HepG2 (cell line): ENCODE measurements around the gene ASCC3. TPM values are rescaled to one million over a fixed set of nuclear protein-coding genes. Genes with fewer than 3 reads are reported as not detected.
A peak's percentile ranks its signal among the peaks of the same experiment; 100 is the strongest.

Experiments
- ARHGAP35 ChIP-seq: sonication (generic); formaldehyde crosslinking; IDR thresholded peaks from 2 replicates; pipeline ENCODE4 v1.9.0; 2022; ENCODE audit warnings: mild to moderate bottlenecking, inconsistent platforms, moderate library complexity, missing genetic modification reagents, borderline replicate concordance
- EED ChIP-seq: sonication (generic); formaldehyde crosslinking; IDR thresholded peaks from 2 replicates; pipeline ENCODE4 v1.5.0; 2020; ENCODE audit warnings: mild to moderate bottlenecking, missing genetic modification reagents
- FIP1L1 ChIP-seq: fragments of 200-400 bp; formaldehyde crosslinking; IDR thresholded peaks from 2 replicates; pipeline ENCODE4 v1.6.1; 2018; ENCODE audit warnings: low read depth, mild to moderate bottlenecking, low read length, moderate library complexity, borderline replicate concordance; ENCODE audit not compliant: insufficient read depth
- HIVEP1 ChIP-seq: sonication (generic); formaldehyde crosslinking; IDR thresholded peaks from 2 replicates; pipeline ENCODE4 v1.4.0; 2020; ENCODE audit warnings: mild to moderate bottlenecking, missing genetic modification reagents
- ISX ChIP-seq: sonication (generic); formaldehyde crosslinking; conservative IDR thresholded peaks from 2 replicates; pipeline ENCODE4 v1.5.0; 2020; ENCODE audit warnings: missing genetic modification reagents
- KDM1A ChIP-seq: IDR thresholded peaks from 2 replicates; pipeline ENCODE4 v1.6.1; 2016; ENCODE audit warnings: missing compliant biosample characterization
- RAD21 ChIP-seq: fragments of 450-650 bp; formaldehyde crosslinking; IDR thresholded peaks from 2 replicates; pipeline ENCODE4 v1.5.0; 2020; ENCODE audit warnings: mild to moderate bottlenecking
- RARA ChIP-seq: IDR thresholded peaks from 2 replicates; pipeline ENCODE4 v1.6.1; 2016; ENCODE audit warnings: missing genetic modification reagents, missing compliant biosample characterization
- STAT6 ChIP-seq: sonication (generic); formaldehyde crosslinking; IDR thresholded peaks from 2 replicates; pipeline ENCODE4 v1.4.0; 2020; ENCODE audit warnings: missing genetic modification reagents, mild to moderate bottlenecking, borderline replicate concordance
- TBL1XR1 ChIP-seq: fragments of 150-350 bp; IDR thresholded peaks from 2 replicates; pipeline ENCODE4 v1.6.1; 2014; ENCODE audit warnings: borderline replicate concordance, low read length; ENCODE audit not compliant: partially characterized antibody
- USF2 ChIP-seq, 2 experiments: sonication (generic) in 1 of 2; formaldehyde crosslinking in 1 of 2; IDR thresholded peaks; 2 replicates each; pipeline versions ENCODE4 v1.5.1 to v1.6.1; 2011 to 2020; ENCODE audit warnings: borderline replicate concordance in 1 of 2, low read depth in 1 of 2, low read length in 1 of 2, mild to moderate bottlenecking in 1 of 2, missing genetic modification reagents in 1 of 2, moderate library complexity in 1 of 2
- ZNF253 ChIP-seq: sonication (generic); formaldehyde crosslinking; IDR thresholded peaks from 2 replicates; pipeline ENCODE4 v1.8.0; 2022; ENCODE audit warnings: mild to moderate bottlenecking, missing genetic modification reagents, borderline replicate concordance
- ZNF430 ChIP-seq: sonication (generic); formaldehyde crosslinking; IDR thresholded peaks from 2 replicates; pipeline ENCODE4 v1.9.0; 2021; ENCODE audit warnings: mild to moderate bottlenecking, missing genetic modification reagents
- ZNF564 ChIP-seq: sonication (generic); formaldehyde crosslinking; IDR thresholded peaks from 2 replicates; pipeline ENCODE4 v1.8.1; 2023; ENCODE audit warnings: mild to moderate bottlenecking, missing genetic modification reagents
- ZNF567 ChIP-seq: sonication (generic); formaldehyde crosslinking; IDR thresholded peaks from 2 replicates; pipeline ENCODE4 v1.8.1; 2023; ENCODE audit warnings: mild to moderate bottlenecking, missing genetic modification reagents, borderline replicate concordance
- ZNF703 ChIP-seq: sonication (generic); formaldehyde crosslinking; IDR thresholded peaks from 2 replicates; pipeline ENCODE4 v1.5.1; 2020; ENCODE audit warnings: missing genetic modification reagents, mild to moderate bottlenecking, moderate library complexity, borderline replicate concordance
- ZSCAN21 ChIP-seq: sonication (generic); formaldehyde crosslinking; IDR thresholded peaks from 2 replicates; pipeline ENCODE4 v1.8.0; 2022; ENCODE audit warnings: mild to moderate bottlenecking, missing genetic modification reagents, moderate library complexity, borderline replicate concordance
- polyA plus RNA-seq, 8 experiments: library from polyadenylated mRNA; depleted of rRNA in 3 of 8; stranded (reverse) in 7 of 8; unstranded in 1 of 8; fragments of >200 nt; fragmentation: Illumina TruSeq in 4 of 8; extraction: Trizol in 4 of 8; gene quantifications; 2 replicates each; pipeline versions ENCODE4 v1.2.1 to v1.2.3, GENCODE V29; 2011 to 2016; ENCODE audit warnings: low read depth in 4 of 8, missing spikeins in 1 of 8, mixed read lengths in 1 of 8; ENCODE audit not compliant: insufficient read depth in 1 of 8
- total RNA-seq, 5 experiments: library from RNA; depleted of rRNA; stranded (reverse); fragments of >200 nt; fragmentation: Illumina TruSeq; extraction: Trizol; gene quantifications; 2 replicates each; pipeline ENCODE4 v1.2.3, GENCODE V29; 2016; ENCODE audit warnings: low read depth in 1 of 5
- TF ChIP-seq, protein P1 (sequence below): sonication (generic); formaldehyde crosslinking; IDR thresholded peaks from 2 replicates; pipeline ENCODE4 v1.8.1; 2022; ENCODE audit warnings: mild to moderate bottlenecking, missing genetic modification reagents
- TF ChIP-seq, protein P2 (sequence below): IDR thresholded peaks from 2 replicates; pipeline ENCODE4 v1.6.1; 2016; ENCODE audit warnings: low read depth, borderline replicate concordance

Gene ASCC3
- total and polyA plus RNA-seq, 2 of the 13 experiments (the other 11 are each of a cell fraction or from before 2014, with no cell fraction given) = 23.1 to 55.7 TPM

GRCh38 chr6:100880853-100881706 lies at the start of gene ASCC3 (continued):
- TF ChIP-seq, protein P1, sequence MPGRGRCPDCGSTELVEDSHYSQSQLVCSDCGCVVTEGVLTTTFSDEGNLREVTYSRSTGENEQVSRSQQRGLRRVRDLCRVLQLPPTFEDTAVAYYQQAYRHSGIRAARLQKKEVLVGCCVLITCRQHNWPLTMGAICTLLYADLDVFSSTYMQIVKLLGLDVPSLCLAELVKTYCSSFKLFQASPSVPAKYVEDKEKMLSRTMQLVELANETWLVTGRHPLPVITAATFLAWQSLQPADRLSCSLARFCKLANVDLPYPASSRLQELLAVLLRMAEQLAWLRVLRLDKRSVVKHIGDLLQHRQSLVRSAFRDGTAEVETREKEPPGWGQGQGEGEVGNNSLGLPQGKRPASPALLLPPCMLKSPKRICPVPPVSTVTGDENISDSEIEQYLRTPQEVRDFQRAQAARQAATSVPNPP (CRISPR knock-in tag) = peak; percentile 67; the same call in 1 of the 2 replicates
- TF ChIP-seq KDM1A (CRISPR knock-in tag) (0 out of 2 replicates have a peak, but pooled peaks have one; percentile 32), ARHGAP35 (CRISPR knock-in tag) (peak; percentile 70; the same call in 1 of the 2 replicates), ISX (CRISPR knock-in tag) (no peak), FIP1L1 (no peak; the same call in 1 of the 2 replicates), USF2 (IDR thresholded peaks at IDR 0.05; ENCODE audit: low read depth, low read length) (no peak), USF2 (CRISPR knock-in tag; IDR thresholded peaks at IDR 0.05; ENCODE audit: borderline replicate concordance) (peak; percentile 21; the same call in 1 of the 2 replicates), EED (CRISPR knock-in tag) (peak; percentile 98), RAD21 (0 out of 2 replicates have a peak, but pooled peaks have one; percentile 14), ZSCAN21 (CRISPR knock-in tag) (peak; percentile 95), ZNF253 (peak; percentile 94; the same call in 1 of the 2 replicates), ZNF567 (peak; percentile 65; the same call in 1 of the 2 replicates), ZNF430 (peak; percentile 65), TBL1XR1 (no peak), ZNF564 (CRISPR knock-in tag) (peak; percentile 90), RARA (peak; percentile 52), STAT6 (no peak), HIVEP1 (CRISPR knock-in tag) (peak; percentile 47; the same call in 1 of the 2 replicates), ZNF703 (CRISPR knock-in tag) (0 out of 2 replicates have a peak, but pooled peaks have one; percentile 28)
- TF ChIP-seq, protein P2, sequence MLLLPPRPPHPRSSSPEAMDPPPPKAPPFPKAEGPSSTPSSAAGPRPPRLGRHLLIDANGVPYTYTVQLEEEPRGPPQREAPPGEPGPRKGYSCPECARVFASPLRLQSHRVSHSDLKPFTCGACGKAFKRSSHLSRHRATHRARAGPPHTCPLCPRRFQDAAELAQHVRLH (CRISPR knock-in tag) = peak; percentile 92; the same call in 1 of the 2 replicates
